C4-2B (cell line): ENCODE results near the gene PIK3CD.

ENCODE experiments used
- ZFX ChIP-seq: fragments of 450-650 bp; IDR thresholded peaks from 2 replicates; pipeline ENCODE4 v1.6.1; 2017
- TF ChIP-seq, protein P1 (sequence below): fragments of 450-650 bp; conservative IDR thresholded peaks from 2 replicates; pipeline ENCODE4 v1.5.1; 2017; ENCODE audit warnings: mild to moderate bottlenecking

GRCh38 chr1:9689011-9689706 is 37.6 kb downstream of the PIK3CD start:
- TF ChIP-seq, protein P1, sequence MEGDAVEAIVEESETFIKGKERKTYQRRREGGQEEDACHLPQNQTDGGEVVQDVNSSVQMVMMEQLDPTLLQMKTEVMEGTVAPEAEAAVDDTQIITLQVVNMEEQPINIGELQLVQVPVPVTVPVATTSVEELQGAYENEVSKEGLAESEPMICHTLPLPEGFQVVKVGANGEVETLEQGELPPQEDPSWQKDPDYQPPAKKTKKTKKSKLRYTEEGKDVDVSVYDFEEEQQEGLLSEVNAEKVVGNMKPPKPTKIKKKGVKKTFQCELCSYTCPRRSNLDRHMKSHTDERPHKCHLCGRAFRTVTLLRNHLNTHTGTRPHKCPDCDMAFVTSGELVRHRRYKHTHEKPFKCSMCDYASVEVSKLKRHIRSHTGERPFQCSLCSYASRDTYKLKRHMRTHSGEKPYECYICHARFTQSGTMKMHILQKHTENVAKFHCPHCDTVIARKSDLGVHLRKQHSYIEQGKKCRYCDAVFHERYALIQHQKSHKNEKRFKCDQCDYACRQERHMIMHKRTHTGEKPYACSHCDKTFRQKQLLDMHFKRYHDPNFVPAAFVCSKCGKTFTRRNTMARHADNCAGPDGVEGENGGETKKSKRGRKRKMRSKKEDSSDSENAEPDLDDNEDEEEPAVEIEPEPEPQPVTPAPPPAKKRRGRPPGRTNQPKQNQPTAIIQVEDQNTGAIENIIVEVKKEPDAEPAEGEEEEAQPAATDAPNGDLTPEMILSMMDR, result no peak
- TF ChIP-seq ZFX, result no peak
